K562 (cell line): Measurements from ENCODE around the gene ZDHHC14. TPM values are rescaled to one million over a fixed set of nuclear protein-coding genes. Genes with fewer than 3 reads are reported as not detected.

ENCODE experiments used
- ADNP ChIP-seq: fragments of 200-800 bp; sonication (Bioruptor generic); IDR thresholded peaks from 2 replicates; pipeline ENCODE4 v1.6.1; 2016; ENCODE audit warnings: missing genetic modification characterization, missing compliant biosample characterization
- CBX1 ChIP-seq: sonication (generic); IDR thresholded peaks from 2 replicates; pipeline ENCODE4 v1.6.1; 2016; ENCODE audit warnings: antibody characterized with exemption, low read depth, mild to moderate bottlenecking
- CBX3 ChIP-seq, 2 experiments: IDR thresholded peaks; 1 replicate in 1 of 2; 2 replicates in 1 of 2; pipeline ENCODE4 v1.6.1; 2012; ENCODE audit warnings: inconsistent platforms in 2 of 2, low read length in 2 of 2, borderline replicate concordance in 1 of 2, control low read depth in 1 of 2
- CCNT2 ChIP-seq: IDR thresholded peaks from 2 replicates; pipeline ENCODE4 v1.6.1; 2011; ENCODE audit warnings: borderline replicate concordance, low read depth, mild to moderate bottlenecking, moderate library complexity, mixed read lengths, low read length; ENCODE audit not compliant: insufficient read length; ENCODE audit errors: extremely low read depth
- FOXK1 ChIP-seq: sonication (generic); formaldehyde crosslinking; IDR thresholded peaks from 2 replicates; pipeline ENCODE4 v1.8.0; 2022; ENCODE audit warnings: missing genetic modification reagents, mild to moderate bottlenecking, borderline replicate concordance
- HCFC1 ChIP-seq: IDR thresholded peaks from 2 replicates; pipeline ENCODE4 v1.6.1; 2012; ENCODE audit warnings: low read depth, low read length, improper control_type of control experiment
- HDAC6 ChIP-seq: IDR thresholded peaks from 2 replicates; pipeline ENCODE4 v1.6.1; 2012; ENCODE audit warnings: low read depth, mild to moderate bottlenecking, control low read depth, inconsistent platforms, low read length, moderate library complexity
- MIER1 ChIP-seq: fragments of 450-650 bp; IDR thresholded peaks from 2 replicates; pipeline ENCODE4 v1.6.1; 2016; ENCODE audit warnings: antibody characterized with exemption, mild to moderate bottlenecking, low read depth
- NFIC ChIP-seq: fragments of 450-650 bp; IDR thresholded peaks from 2 replicates; pipeline ENCODE4 v1.6.1; 2017; ENCODE audit warnings: mild to moderate bottlenecking, inconsistent platforms
- NR1H2 ChIP-seq: sonication (generic); formaldehyde crosslinking; IDR thresholded peaks from 2 replicates; pipeline ENCODE4 v1.4.0; 2020; ENCODE audit warnings: mild to moderate bottlenecking, missing genetic modification reagents
- NR2C1 ChIP-seq, 2 experiments: fragments of 450-650 bp; IDR thresholded peaks; 2 replicates each; pipeline ENCODE4 v1.6.1; 2017; ENCODE audit warnings: mild to moderate bottlenecking in 2 of 2, antibody characterized with exemption in 1 of 2, inconsistent platforms in 1 of 2, missing compliant biosample characterization in 1 of 2, missing genetic modification characterization in 1 of 2
- NRF1 ChIP-seq, 2 experiments: fragments of 450-650 bp; IDR thresholded peaks in 1 of 2; conservative IDR thresholded peaks in 1 of 2; 2 replicates each; pipeline ENCODE4 v1.6.1; 2014; ENCODE audit warnings: mild to moderate bottlenecking in 2 of 2
- RBM25 ChIP-seq: fragments of 200-400 bp; formaldehyde crosslinking; IDR thresholded peaks from 2 replicates; pipeline ENCODE4 v1.6.1; 2018; ENCODE audit warnings: low read length, low read depth, moderate library complexity; ENCODE audit not compliant: severe bottlenecking
- TRIM24 ChIP-seq, 2 experiments: fragments of 450-650 bp; IDR thresholded peaks; 2 replicates each; pipeline ENCODE4 v1.6.1; 2016
- TRIM28 ChIP-seq: fragments of 450-650 bp; IDR thresholded peaks from 2 replicates; pipeline ENCODE4 v1.6.1; 2017
- USF1 ChIP-seq: sonication (generic); formaldehyde crosslinking; IDR thresholded peaks from 2 replicates; pipeline ENCODE4 v1.9.0; 2022; ENCODE audit warnings: mild to moderate bottlenecking, missing genetic modification reagents
- ZBTB17 ChIP-seq: fragments of 450-650 bp; formaldehyde crosslinking; IDR thresholded peaks from 2 replicates; pipeline ENCODE4 v1.4.0; 2020; ENCODE audit warnings: mild to moderate bottlenecking
- ZBTB2 ChIP-seq: fragments of 450-650 bp; IDR thresholded peaks from 2 replicates; pipeline ENCODE4 v1.6.1; 2016; ENCODE audit warnings: antibody characterized with exemption
- ZFX ChIP-seq: sonication (generic); formaldehyde crosslinking; IDR thresholded peaks from 2 replicates; pipeline ENCODE4 v1.8.0; 2022; ENCODE audit warnings: mild to moderate bottlenecking, missing genetic modification reagents, moderate library complexity
- ZNF124 ChIP-seq: sonication (generic); formaldehyde crosslinking; IDR thresholded peaks from 2 replicates; pipeline ENCODE4 v1.8.1; 2022; ENCODE audit warnings: missing genetic modification reagents
- ZNF174 ChIP-seq: fragments of 250-450 bp; sonication (Bioruptor Pico); IDR thresholded peaks from 2 replicates; pipeline ENCODE4 v1.4.0; 2020; ENCODE audit warnings: mild to moderate bottlenecking
- ZNF197 ChIP-seq: fragments of 200-800 bp; sonication (Bioruptor generic); IDR thresholded peaks from 2 replicates; pipeline ENCODE4 v1.6.1; 2016; ENCODE audit warnings: low read depth, missing genetic modification characterization, missing compliant biosample characterization
- ZNF23 ChIP-seq: fragments of 250-450 bp; sonication (Bioruptor Pico); IDR thresholded peaks from 2 replicates; pipeline ENCODE4 v1.4.0; 2020; ENCODE audit warnings: mild to moderate bottlenecking
- ZNF324 ChIP-seq: fragments of 250-450 bp; sonication (Bioruptor Pico); IDR thresholded peaks from 2 replicates; pipeline ENCODE4 v1.4.0; 2020; ENCODE audit warnings: mild to moderate bottlenecking
- ZNF561 ChIP-seq: fragments of 450-650 bp; formaldehyde crosslinking; conservative IDR thresholded peaks from 2 replicates; pipeline ENCODE4 v1.4.0; 2020; ENCODE audit warnings: mild to moderate bottlenecking, moderate library complexity
- polyA plus RNA-seq, 8 experiments: library from polyadenylated mRNA; depleted of rRNA in 4 of 8; stranded (reverse) in 5 of 8; unstranded in 3 of 8; fragments of >200 nt; fragmentation: Nextera tagmentation in 2 of 8; fragmentation: Illumina TruSeq in 1 of 8; extraction: Ambion mirVana in 2 of 8; extraction: Trizol in 1 of 8; gene quantifications; 2 replicates each; pipeline versions ENCODE4 v1.2.1 to v1.2.3, GENCODE V29; 2011 to 2014; ENCODE audit warnings: inconsistent platforms in 1 of 8, missing spikeins in 1 of 8
- total RNA-seq, 7 experiments: library from RNA; depleted of rRNA in 6 of 7; stranded (reverse); fragments of >200 nt in 6 of 7; fragmentation: Illumina TruSeq in 2 of 7; extraction: Trizol in 2 of 7; gene quantifications; 2 replicates each; pipeline versions ENCODE4 v1.2.1 to v1.2.3, GENCODE V29; 2011 to 2021; ENCODE audit warnings: low replicate concordance in 1 of 7

ZDHHC14 gene
- total and polyA plus RNA-seq, 9 of the 15 experiments (the other 6 are each of a cell fraction or from before 2014, with no cell fraction given): 0.92 to 23.1 (median 13.8) TPM

GRCh38 chr6:157524735-157525134 lies 143.7 kb downstream of the ZDHHC14 start (continued):
- TF ChIP-seq CBX3 (IDR thresholded peaks at IDR 0.05; ENCODE audit: borderline replicate concordance in 1 of 2, low read length in 2 of 2) (peak in 1 of 2 experiments; percentile 94; a peak in 2 of 3 replicates), NR1H2 (CRISPR knock-in tag) (no peak), ZFX (CRISPR knock-in tag) (no peak), MIER1 (no peak), HDAC6 (no peak), TRIM24 (IDR thresholded peaks at IDR 0.05) (peak in 1 of 2 experiments; percentile 31; a peak in 1 of 4 replicates), CCNT2 (no peak), ZBTB2 (no peak), USF1 (CRISPR knock-in tag) (no peak), ZNF561 (CRISPR knock-in tag) (no peak), ADNP (tag) (peak; percentile 70), TRIM28 (peak; percentile 81), RBM25 (peak; percentile 86), FOXK1 (CRISPR knock-in tag) (no peak), NRF1 (conservative IDR thresholded peaks at IDR 0.05 in 1 of 2, IDR thresholded peaks at IDR 0.05 in 1 of 2) (no peak), HCFC1 (no peak), NR2C1 (IDR thresholded peaks at IDR 0.05) (no peak), NR2C1 (tag; IDR thresholded peaks at IDR 0.05) (no peak), ZNF197 (CRISPR knock-in tag) (no peak), CBX1 (peak; percentile 66; the same call in 1 of the 2 replicates), ZBTB17 (CRISPR knock-in tag) (no peak), ZNF23 (CRISPR knock-in tag) (no peak), NFIC (no peak), ZNF124 (CRISPR knock-in tag) (no peak), ZNF174 (CRISPR knock-in tag) (no peak), ZNF324 (CRISPR knock-in tag) (no peak)
- TF ChIP-seq, all 486 proteins: peak for 9
